Spleen (tissue), 11 donors: Measurements from ENCODE around the gene ZSCAN5C. TPM values are rescaled to one million over a fixed set of nuclear protein-coding genes. Genes with fewer than 3 reads are reported as not detected.

ENCODE experiments used
- DNase-seq: peaks from one replicate; pipeline ENCODE4 v3.0.0-alpha.2; 2020
- H3K27ac ChIP-seq, 8 donors: fragments of 200-600 bp; sonication (generic) in 7 of 8; 1 replicate in 4 of 8; 2 replicates in 4 of 8; pipeline versions ENCODE4 v1.5.0 to v1.8.0; 2016 to 2021; ENCODE audit warnings: inconsistent platforms in 4 of 8, mild to moderate bottlenecking in 4 of 8, moderate library complexity in 1 of 8
- H3K27me3 ChIP-seq, 7 donors: fragments of 200-600 bp; sonication (generic) in 6 of 7; replicated peaks in 1 of 7; 1 replicate in 4 of 7; 2 replicates in 3 of 7; pipeline versions ENCODE4 v1.5.0 to v1.8.0; 2016 to 2021; ENCODE audit warnings: inconsistent platforms in 3 of 7, mild to moderate bottlenecking in 1 of 7
- H3K36me3 ChIP-seq, 6 donors: fragments of 200-600 bp; sonication (generic) in 5 of 6; 1 replicate in 4 of 6; 2 replicates in 2 of 6; pipeline versions ENCODE4 v1.5.0 to v1.8.0; 2016 to 2021; ENCODE audit warnings: inconsistent platforms in 2 of 6
- H3K4me1 ChIP-seq, 6 donors: fragments of 200-600 bp; sonication (generic) in 5 of 6; 1 replicate in 3 of 6; 2 replicates in 3 of 6; pipeline versions ENCODE4 v1.5.0 to v1.8.0; 2016 to 2021; ENCODE audit warnings: inconsistent platforms in 3 of 6
- H3K4me3 ChIP-seq, 8 donors: fragments of 200-600 bp; sonication (generic) in 7 of 8; 1 replicate in 4 of 8; 2 replicates in 4 of 8; pipeline versions ENCODE4 v1.5.0 to v1.8.0; 2016 to 2021; ENCODE audit warnings: inconsistent platforms in 4 of 8, mild to moderate bottlenecking in 4 of 8, moderate library complexity in 2 of 8
- H3K9me3 ChIP-seq, 8 donors: fragments of 200-600 bp; sonication (generic) in 7 of 8; 1 replicate in 4 of 8; 2 replicates in 4 of 8; pipeline versions ENCODE4 v1.5.0 to v1.8.0; 2016 to 2021; ENCODE audit warnings: inconsistent platforms in 4 of 8
- CTCF ChIP-seq, 11 experiments: fragments of 200-600 bp in 7 of 11; fragments of 450-650 bp in 4 of 11; sonication (generic) in 4 of 11; IDR thresholded peaks in 8 of 11; conservative IDR thresholded peaks in 3 of 11; 1 replicate in 7 of 11; 2 replicates in 4 of 11; pipeline versions ENCODE4 v1.4.0 to v1.8.0; 2016 to 2021; ENCODE audit warnings: antibody characterized with exemption in 11 of 11, inconsistent platforms in 4 of 11, mild to moderate bottlenecking in 1 of 11
- POLR2A ChIP-seq, 3 donors: fragments of 450-650 bp; IDR thresholded peaks; one replicate each; pipeline ENCODE4 v1.5.1; 2017; ENCODE audit warnings: antibody characterized with exemption in 3 of 3, mild to moderate bottlenecking in 1 of 3
- POLR2AphosphoS5 ChIP-seq, 3 donors: sonication (generic); formaldehyde crosslinking; IDR thresholded peaks; one replicate each; pipeline ENCODE4 v1.5.1; 2017; ENCODE audit warnings: antibody characterized with exemption in 3 of 3
- WGBS, 5 donors: extraction: QIAGEN DNeasy Blood & Tissue Kit in 3 of 5; methylation state at CpG; one replicate each; pipeline versions ENCODE4 v1.1.5 to v1.1.7; 2013 to 2018; 5-methylcytosine and 5-hydroxymethylcytosine counted together
- intact Hi-C: fragments of 100-400 bp; cut with DNase I; formaldehyde crosslinking; loops from one replicate; pipeline ENCODE4 v1.15.0; 2023; ENCODE audit warnings: low total_unique reads
- polyA plus RNA-seq, 3 donors: library from polyadenylated mRNA; stranded (reverse); fragments of 200-250 nt; gene quantifications; one replicate each; pipeline ENCODE4 v1.2.1, GENCODE V29; 2013
- total RNA-seq, 7 donors: library from RNA; depleted of rRNA in 3 of 7; stranded (reverse); fragments of >200 nt in 3 of 7; fragmentation: NEBNext Ultra II Directional in 4 of 7; extraction: Animal tissue kit (Norgen Biotek cat#: 25700) in 4 of 7; gene quantifications; one replicate each; pipeline versions ENCODE4 v1.1.0 to v1.2.1, GENCODE V29; 2016 to 2021
- donor health status: healthy with polysubstance abuse.
- donor health status: DM: no; HTN: no; CAD: no; lungs with moderate emphysema.
- donor health status: DM: no; HTN: no; CAD: no.
- donor health status: Bipolar disorder and iron deficiency.
- donor health status: healthy.
- donor health status: DM: no; HTN: no; CAD: no.
- donor health status: DM: yes; HTN: yes; CAD: no.

The ZSCAN5C gene
- total and polyA plus RNA-seq, 10 donors, result not detected

GRCh38 chr19:56176881-56177280, 25.2 kb upstream of the ZSCAN5C start:
- Histone ChIP-seq H3K27me3 (peaks cover 0 to 46% (median 0%) of the 10 kb centered on the region in 7 donors), H3K36me3 (no peaks in the 10 kb centered on the region), H3K27ac (no peak overlapping the region), H3K4me3 (no peak overlapping the region), H3K4me1 (peaks cover 0 to 2% (median 1%) of the 10 kb centered on the region in 6 donors), H3K9me3 (no peaks in the 10 kb centered on the region)
- TF ChIP-seq CTCF (IDR thresholded peaks at IDR 0.05 in 8 of 11, conservative IDR thresholded peaks at IDR 0.05 in 3 of 11) (no peak), POLR2A (IDR thresholded peaks at IDR 0.05) (no peak), POLR2AphosphoS5 (IDR thresholded peaks at IDR 0.05) (no peak)
- no peak for DNase-seq
- WGBS, 5 donors, result 77 to 87% (median 83%) methylated on average over 18 of the region's 18 CpGs
- intact Hi-C loops, result no loop called here

- DNase-seq, result no peak
- Histone ChIP-seq H3K36me3 (no peaks in the 10 kb centered on the region), H3K4me1 (no peaks in the 10 kb centered on the region), H3K9me3 (no peaks in the 10 kb centered on the region), H3K4me3 (no peak overlapping the region), H3K27ac (no peak overlapping the region), H3K27me3 (peaks cover 0 to 48% (median 0%) of the 10 kb centered on the region in 7 donors)
- intact Hi-C loops, result no loop called here
- WGBS, 5 donors, result 70 to 74% (median 71%) methylated on average over 11 of the region's 11 CpGs
- no peak for TF ChIP-seq CTCF (IDR thresholded peaks at IDR 0.05 in 8 of 11, conservative IDR thresholded peaks at IDR 0.05 in 3 of 11)
- TF ChIP-seq POLR2A (IDR thresholded peaks at IDR 0.05), result no peak
- no peak for TF ChIP-seq POLR2AphosphoS5 (IDR thresholded peaks at IDR 0.05)
Measured at GRCh38 chr19:56177564-56178243, 24.4 kb upstream of the ZSCAN5C start.

- no peaks in the 10 kb centered on the region for H3K4me1 ChIP-seq
- TF ChIP-seq POLR2AphosphoS5 (IDR thresholded peaks at IDR 0.05) (no peak), POLR2A (IDR thresholded peaks at IDR 0.05) (no peak), CTCF (IDR thresholded peaks at IDR 0.05 in 8 of 11, conservative IDR thresholded peaks at IDR 0.05 in 3 of 11) (no peak)
- H3K4me3 ChIP-seq, result no peak overlapping the region
- H3K27me3 ChIP-seq, result peaks cover 0 to 13% (median 0%) of the 10 kb centered on the region in 7 donors
- no peak overlapping the region for H3K27ac ChIP-seq
- H3K36me3 ChIP-seq, result no peaks in the 10 kb centered on the region
- DNase-seq, result no peak
- 72 to 93% (median 82%) methylated on average over 13 to 17 of the region's 17 CpGs for WGBS, 5 donors
- no peaks in the 10 kb centered on the region for H3K9me3 ChIP-seq
- intact Hi-C loops, result no loop called here
Measured at GRCh38 chr19:56189785-56190184, 12.3 kb upstream of the ZSCAN5C start.

- Histone ChIP-seq H3K9me3 (no peaks in the 10 kb centered on the region), H3K27me3 (peaks cover 0 to 7% (median 0%) of the 10 kb centered on the region in 7 donors), H3K4me3 (no peak overlapping the region), H3K36me3 (no peaks in the 10 kb centered on the region), H3K4me1 (no peaks in the 10 kb centered on the region), H3K27ac (no peak overlapping the region)
- TF ChIP-seq POLR2A (IDR thresholded peaks at IDR 0.05) (no peak), POLR2AphosphoS5 (IDR thresholded peaks at IDR 0.05) (no peak), CTCF (IDR thresholded peaks at IDR 0.05 in 8 of 11, conservative IDR thresholded peaks at IDR 0.05 in 3 of 11) (no peak)
- WGBS, 5 donors, result 79 to 81% (median 80%) methylated on average over 7 of the region's 7 CpGs
- intact Hi-C loops, result no loop called here
- DNase-seq, result no peak
Measured at GRCh38 chr19:56191115-56191514, 11.0 kb upstream of the ZSCAN5C start.
